Breast epithelium (tissue), 4 donors: ENCODE measurements around the gene GPX2. TPM values are rescaled to one million over a fixed set of nuclear protein-coding genes. Genes with fewer than 3 reads are reported as not detected.
A peak's percentile ranks its signal among the peaks of the same experiment; 100 is the strongest.

Experiments used
- DNase-seq, 2 donors: peaks; one replicate each; pipeline ENCODE4 v3.0.0-alpha.2; 2019; ENCODE audit warnings: low spot score in 2 of 2
- H3K27ac ChIP-seq, 2 donors: fragments of 200-600 bp; sonication (generic) in 1 of 2; one replicate each; pipeline ENCODE4 v1.5.1; 2016 to 2019; ENCODE audit warnings: mild to moderate bottlenecking in 1 of 2
- H3K27me3 ChIP-seq, 2 donors: fragments of 200-600 bp; sonication (generic) in 1 of 2; one replicate each; pipeline versions ENCODE4 v1.5.1 to v1.6.0; 2017 to 2019; ENCODE audit warnings: control low read depth in 1 of 2, mild to moderate bottlenecking in 1 of 2
- H3K36me3 ChIP-seq: fragments of 200-600 bp; one replicate; pipeline ENCODE4 v1.5.1; 2019
- H3K4me1 ChIP-seq, 2 donors: fragments of 200-600 bp; sonication (generic); one replicate each; pipeline ENCODE4 v1.5.1; 2016 to 2019; ENCODE audit warnings: control low read depth in 1 of 2
- H3K4me3 ChIP-seq, 3 donors: fragments of 200-600 bp; sonication (generic); 1 replicate in 2 of 3; 2 replicates in 1 of 3; pipeline ENCODE4 v1.5.1; 2016 to 2019; ENCODE audit warnings: mild to moderate bottlenecking in 3 of 3, moderate library complexity in 2 of 3
- H3K9me3 ChIP-seq, 2 donors: fragments of 200-600 bp; sonication (generic) in 1 of 2; one replicate each; pipeline ENCODE4 v1.5.1; 2016 to 2019; ENCODE audit warnings: control low read depth in 1 of 2
- POLR2A ChIP-seq: fragments of 450-650 bp; IDR thresholded peaks from one replicate; pipeline ENCODE4 v1.6.1; 2016; ENCODE audit warnings: antibody characterized with exemption, mild to moderate bottlenecking, moderate library complexity
- POLR2AphosphoS5 ChIP-seq, 3 donors: sonication (generic); formaldehyde crosslinking; IDR thresholded peaks; one replicate each; pipeline ENCODE4 v1.6.1; 2017; ENCODE audit warnings: antibody characterized with exemption in 3 of 3
- intact Hi-C: fragments of 100-400 bp; cut with DNase I; formaldehyde crosslinking; loops from one replicate; pipeline ENCODE4 v1.15.1; 2023; ENCODE audit warnings: low total_unique reads
- total RNA-seq, 3 donors: library from RNA; depleted of rRNA; stranded (reverse); fragments of >200 nt; gene quantifications; one replicate each; pipeline ENCODE4 v1.1.0, GENCODE V29; 2016
- TF ChIP-seq, protein P1 (sequence below), 3 donors: fragments of 450-650 bp; IDR thresholded peaks; one replicate each; pipeline ENCODE4 v1.5.1; 2016 to 2017; ENCODE audit warnings: antibody characterized with exemption in 3 of 3, mild to moderate bottlenecking in 3 of 3, moderate library complexity in 3 of 3

The GPX2 gene
- total RNA-seq, 3 donors from 2014 or later: 4.4 to 7.5 TPM; not detected in 1

DNA sequence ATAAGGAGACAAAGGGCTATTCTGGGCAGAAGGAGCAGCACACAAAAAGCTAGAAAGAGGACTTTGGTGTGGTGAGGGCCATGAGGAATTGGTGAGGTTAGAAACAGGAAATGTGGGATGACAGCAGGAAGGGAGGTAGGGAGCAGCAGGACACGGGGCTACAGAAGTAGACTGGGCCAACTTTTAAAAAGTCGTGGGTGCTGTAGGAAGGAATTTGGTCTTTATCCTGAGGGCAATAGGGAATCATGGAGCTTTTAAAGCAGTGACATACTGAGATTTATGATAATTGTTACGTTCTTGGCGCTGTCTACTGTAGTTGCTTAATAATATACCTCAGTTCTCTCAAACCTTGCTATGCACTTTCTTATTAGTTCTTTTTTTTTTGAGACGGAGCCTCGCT, 36.5 kb downstream of the GPX2 start:
- H3K9me3 ChIP-seq: no peaks in the 10 kb centered on the region
- H3K36me3 ChIP-seq: no peaks in the 10 kb centered on the region
- TF ChIP-seq POLR2A: no peak
- TF ChIP-seq, protein P1, sequence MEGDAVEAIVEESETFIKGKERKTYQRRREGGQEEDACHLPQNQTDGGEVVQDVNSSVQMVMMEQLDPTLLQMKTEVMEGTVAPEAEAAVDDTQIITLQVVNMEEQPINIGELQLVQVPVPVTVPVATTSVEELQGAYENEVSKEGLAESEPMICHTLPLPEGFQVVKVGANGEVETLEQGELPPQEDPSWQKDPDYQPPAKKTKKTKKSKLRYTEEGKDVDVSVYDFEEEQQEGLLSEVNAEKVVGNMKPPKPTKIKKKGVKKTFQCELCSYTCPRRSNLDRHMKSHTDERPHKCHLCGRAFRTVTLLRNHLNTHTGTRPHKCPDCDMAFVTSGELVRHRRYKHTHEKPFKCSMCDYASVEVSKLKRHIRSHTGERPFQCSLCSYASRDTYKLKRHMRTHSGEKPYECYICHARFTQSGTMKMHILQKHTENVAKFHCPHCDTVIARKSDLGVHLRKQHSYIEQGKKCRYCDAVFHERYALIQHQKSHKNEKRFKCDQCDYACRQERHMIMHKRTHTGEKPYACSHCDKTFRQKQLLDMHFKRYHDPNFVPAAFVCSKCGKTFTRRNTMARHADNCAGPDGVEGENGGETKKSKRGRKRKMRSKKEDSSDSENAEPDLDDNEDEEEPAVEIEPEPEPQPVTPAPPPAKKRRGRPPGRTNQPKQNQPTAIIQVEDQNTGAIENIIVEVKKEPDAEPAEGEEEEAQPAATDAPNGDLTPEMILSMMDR (IDR thresholded peaks at IDR 0.05): no peak
- no peak for TF ChIP-seq POLR2AphosphoS5 (IDR thresholded peaks at IDR 0.05)
- DNase-seq: no peak
- no peaks in the 10 kb centered on the region for H3K4me1 ChIP-seq
- H3K4me3 ChIP-seq: no peak overlapping the region
- intact Hi-C loops: no loop called here
- peak overlapping the region in 1 of 2 donors; percentile 54 for H3K27ac ChIP-seq
- no peaks in the 10 kb centered on the region for H3K27me3 ChIP-seq

DNA sequence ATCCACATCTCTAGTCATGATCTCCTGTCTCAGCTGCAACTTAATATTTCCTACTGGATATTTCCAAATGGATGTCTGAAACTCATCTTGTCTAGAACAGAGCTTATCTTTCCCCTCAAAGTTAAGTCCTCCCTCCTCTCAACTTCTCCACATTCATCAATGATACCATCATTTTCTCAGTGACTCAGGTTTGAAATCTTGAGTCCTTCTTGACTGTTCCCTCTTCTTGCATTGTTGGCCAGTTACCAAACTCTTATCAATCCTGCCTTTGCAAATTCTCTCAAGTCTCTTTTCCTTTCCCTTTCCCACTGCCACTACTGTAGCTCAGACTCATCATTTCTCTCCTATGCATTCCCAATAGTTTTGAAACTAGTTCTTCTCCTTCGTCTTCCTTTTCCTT, 42.6 kb downstream of the GPX2 start:
- H3K4me3 ChIP-seq: no peak overlapping the region
- no peaks in the 10 kb centered on the region for H3K36me3 ChIP-seq
- H3K27me3 ChIP-seq: no peaks in the 10 kb centered on the region
- intact Hi-C loops: loop anchor here (5.0 kb wide), 1 partner anchor 73 kb away; no protein-coding TSS in a partner anchor
- no peaks in the 10 kb centered on the region for H3K9me3 ChIP-seq
- no peak for DNase-seq
- no peak for TF ChIP-seq POLR2AphosphoS5 (IDR thresholded peaks at IDR 0.05)
- no peak for TF ChIP-seq POLR2A
- TF ChIP-seq, protein P1 (IDR thresholded peaks at IDR 0.05): no peak
- H3K27ac ChIP-seq: no peak overlapping the region
- no peaks in the 10 kb centered on the region for H3K4me1 ChIP-seq

DNA sequence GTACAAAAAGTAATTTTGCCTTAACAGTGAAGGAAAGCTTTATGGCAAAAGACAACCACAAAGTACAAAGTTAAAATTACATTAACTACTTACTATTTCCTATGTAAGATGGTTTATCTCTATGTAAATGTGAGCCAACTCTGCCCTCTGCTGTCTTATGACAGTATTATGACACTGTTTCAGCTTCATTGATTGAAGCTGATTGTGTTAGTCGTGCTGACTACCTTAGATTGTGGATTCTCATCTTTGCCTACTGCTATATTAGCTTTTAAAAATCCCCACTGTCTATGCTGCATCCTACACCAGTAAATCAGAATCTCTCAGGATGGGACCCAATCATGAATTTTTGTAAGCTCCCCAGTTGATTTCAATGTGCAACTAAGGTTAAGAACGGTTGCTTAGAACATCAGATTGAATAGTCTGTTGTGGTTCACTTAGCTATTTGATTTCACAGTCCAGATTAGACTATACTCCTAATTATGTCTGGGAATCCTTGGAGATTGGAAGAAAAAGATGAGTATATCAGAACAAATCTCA, 50.6 kb downstream of the GPX2 start:
- H3K27ac ChIP-seq: no peak overlapping the region
- no peak overlapping the region for H3K4me3 ChIP-seq
- no peaks in the 10 kb centered on the region for H3K36me3 ChIP-seq
- no peaks in the 10 kb centered on the region for H3K9me3 ChIP-seq
- TF ChIP-seq, protein P1 (IDR thresholded peaks at IDR 0.05): peak in 2 of 3 donors; percentile 61 to 65
- TF ChIP-seq POLR2AphosphoS5 (IDR thresholded peaks at IDR 0.05) (no peak), POLR2A (no peak)
- H3K4me1 ChIP-seq: no peaks in the 10 kb centered on the region
- intact Hi-C loops: loop anchor here (5.0 kb wide), 1 partner anchor 125 kb away; no protein-coding TSS in a partner anchor
- no peaks in the 10 kb centered on the region for H3K27me3 ChIP-seq
- DNase-seq: no peak

DNA sequence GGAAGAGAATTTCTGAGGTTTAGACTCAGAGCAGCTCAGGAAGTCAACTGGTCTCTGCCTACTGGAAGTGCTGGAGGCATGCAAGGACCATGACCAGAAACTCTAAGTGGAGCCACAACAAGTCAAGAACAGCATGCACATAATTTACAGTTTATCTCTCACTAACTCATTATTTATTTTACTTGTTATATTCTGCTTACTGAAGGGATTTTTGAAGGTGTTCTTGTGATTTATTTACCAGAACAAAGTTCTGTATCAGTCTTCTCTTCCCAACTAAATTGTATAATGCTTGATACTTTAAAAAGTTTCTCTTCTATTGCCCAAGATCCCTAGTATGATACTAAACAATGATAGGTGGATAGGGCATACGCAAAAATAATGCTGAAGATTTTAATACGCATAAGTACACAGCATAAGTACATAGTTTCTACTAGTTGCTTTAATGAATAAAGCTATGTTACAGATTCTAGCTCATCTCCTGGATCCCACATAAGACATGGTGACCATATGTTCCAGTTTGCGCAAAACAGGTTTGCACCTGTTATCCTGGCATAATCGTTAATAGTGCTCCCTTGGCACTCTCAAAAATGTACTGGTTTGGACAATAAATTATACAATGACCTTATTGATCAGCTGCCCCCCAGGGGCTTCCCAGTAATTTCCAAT, 51.2 kb downstream of the GPX2 start:
- H3K4me3 ChIP-seq: no peak overlapping the region
- H3K27ac ChIP-seq: no peak overlapping the region
- TF ChIP-seq POLR2AphosphoS5 (IDR thresholded peaks at IDR 0.05): no peak
- TF ChIP-seq, protein P1 (IDR thresholded peaks at IDR 0.05): no peak
- TF ChIP-seq POLR2A: no peak
- H3K4me1 ChIP-seq: no peaks in the 10 kb centered on the region
- intact Hi-C loops: loop anchor here (5.0 kb wide), 1 partner anchor 124 kb away; no protein-coding TSS in a partner anchor
- no peak for DNase-seq
- no peaks in the 10 kb centered on the region for H3K36me3 ChIP-seq
- H3K9me3 ChIP-seq: no peaks in the 10 kb centered on the region
- no peaks in the 10 kb centered on the region for H3K27me3 ChIP-seq

DNA sequence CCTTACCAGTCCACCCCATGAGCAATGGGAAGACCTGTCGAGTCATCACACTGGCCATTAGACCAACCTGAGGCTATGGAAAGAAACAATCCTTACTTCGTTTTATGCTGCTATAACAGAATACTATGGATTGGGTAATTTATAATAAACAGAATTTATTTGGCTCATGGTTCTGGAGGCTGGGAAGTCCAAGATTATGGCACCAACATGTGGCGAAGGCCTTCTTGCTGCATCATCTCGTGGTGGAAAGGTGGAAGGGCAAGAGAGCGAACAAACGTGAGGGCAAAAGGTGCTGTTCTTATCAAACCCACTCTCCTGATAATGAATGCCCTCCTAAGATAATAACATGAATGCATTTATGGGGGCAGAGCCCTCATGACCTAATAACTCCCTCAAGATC, 53.2 kb downstream of the GPX2 start:
- no peak for DNase-seq
- H3K27ac ChIP-seq: no peak overlapping the region
- no peaks in the 10 kb centered on the region for H3K27me3 ChIP-seq
- intact Hi-C loops: no loop called here
- no peak overlapping the region for H3K4me3 ChIP-seq
- TF ChIP-seq, protein P1 (IDR thresholded peaks at IDR 0.05): no peak
- no peak for TF ChIP-seq POLR2A
- TF ChIP-seq POLR2AphosphoS5 (IDR thresholded peaks at IDR 0.05): no peak
- no peaks in the 10 kb centered on the region for H3K9me3 ChIP-seq
- H3K4me1 ChIP-seq: no peaks in the 10 kb centered on the region
- no peaks in the 10 kb centered on the region for H3K36me3 ChIP-seq
